GM15510 (cell line): ENCODE measurements around the gene C1QTNF8.

ENCODE experiments used
- POLR2A ChIP-seq: IDR thresholded peaks from 3 replicates; pipeline ENCODE4 v1.6.1; 2011; ENCODE audit warnings: borderline replicate concordance; ENCODE audit not compliant: insufficient read length; ENCODE audit errors: extremely low read depth

C1QTNF8 gene, protein sequence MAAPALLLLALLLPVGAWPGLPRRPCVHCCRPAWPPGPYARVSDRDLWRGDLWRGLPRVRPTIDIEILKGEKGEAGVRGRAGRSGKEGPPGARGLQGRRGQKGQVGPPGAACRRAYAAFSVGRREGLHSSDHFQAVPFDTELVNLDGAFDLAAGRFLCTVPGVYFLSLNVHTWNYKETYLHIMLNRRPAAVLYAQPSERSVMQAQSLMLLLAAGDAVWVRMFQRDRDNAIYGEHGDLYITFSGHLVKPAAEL

DNA sequence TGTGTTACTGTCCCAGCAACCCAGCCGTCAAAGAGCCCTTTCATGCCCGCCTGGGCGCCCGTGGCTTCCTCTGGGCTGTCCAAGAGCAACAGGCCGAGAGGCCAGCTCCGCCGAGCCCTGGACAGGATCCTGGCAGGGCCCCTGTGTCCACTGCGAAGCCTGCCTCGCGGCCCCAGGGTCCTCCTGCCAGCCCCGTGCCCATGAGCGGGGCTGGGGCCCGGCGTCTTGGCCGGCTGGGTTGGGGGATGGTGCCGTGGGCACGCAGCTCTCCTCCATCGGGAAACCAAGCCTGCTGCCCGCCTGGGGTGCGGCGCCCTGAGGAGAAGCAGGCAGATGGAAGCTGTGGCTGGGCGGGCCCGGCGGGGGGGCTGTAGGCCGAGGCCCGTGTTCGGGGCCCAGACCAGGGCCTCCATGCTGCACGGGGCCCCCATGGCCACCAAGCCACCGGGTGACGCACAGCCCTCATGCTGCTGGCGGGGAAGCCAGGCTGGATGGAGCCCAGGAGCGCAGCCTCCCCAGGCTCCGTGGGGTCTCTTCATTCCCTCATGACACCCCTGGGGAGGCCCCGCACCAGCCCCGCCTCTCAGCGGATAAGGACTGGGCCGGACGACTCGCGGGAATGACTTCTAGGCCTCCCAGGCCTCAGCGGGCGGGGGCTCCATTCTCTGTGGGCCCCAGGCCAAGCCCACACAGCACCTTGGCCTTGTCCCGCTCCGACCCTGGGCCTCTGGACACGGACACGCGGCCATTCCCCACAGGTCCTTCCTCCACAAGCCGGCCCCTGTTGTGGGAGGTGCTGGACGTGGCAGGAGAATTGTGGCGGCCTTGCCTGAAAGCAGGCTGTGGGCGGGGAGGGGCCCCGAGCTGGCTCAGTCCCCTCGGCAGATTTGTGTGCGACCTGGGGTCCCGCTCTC, at the start of gene C1QTNF8:
TSS of gene C1QTNF8 (minus strand) at position 76 of the 914 bp plus-strand sequence. CDS start 1,322 bp downstream, outside the sequence.
- TF ChIP-seq POLR2A = no peak

DNA sequence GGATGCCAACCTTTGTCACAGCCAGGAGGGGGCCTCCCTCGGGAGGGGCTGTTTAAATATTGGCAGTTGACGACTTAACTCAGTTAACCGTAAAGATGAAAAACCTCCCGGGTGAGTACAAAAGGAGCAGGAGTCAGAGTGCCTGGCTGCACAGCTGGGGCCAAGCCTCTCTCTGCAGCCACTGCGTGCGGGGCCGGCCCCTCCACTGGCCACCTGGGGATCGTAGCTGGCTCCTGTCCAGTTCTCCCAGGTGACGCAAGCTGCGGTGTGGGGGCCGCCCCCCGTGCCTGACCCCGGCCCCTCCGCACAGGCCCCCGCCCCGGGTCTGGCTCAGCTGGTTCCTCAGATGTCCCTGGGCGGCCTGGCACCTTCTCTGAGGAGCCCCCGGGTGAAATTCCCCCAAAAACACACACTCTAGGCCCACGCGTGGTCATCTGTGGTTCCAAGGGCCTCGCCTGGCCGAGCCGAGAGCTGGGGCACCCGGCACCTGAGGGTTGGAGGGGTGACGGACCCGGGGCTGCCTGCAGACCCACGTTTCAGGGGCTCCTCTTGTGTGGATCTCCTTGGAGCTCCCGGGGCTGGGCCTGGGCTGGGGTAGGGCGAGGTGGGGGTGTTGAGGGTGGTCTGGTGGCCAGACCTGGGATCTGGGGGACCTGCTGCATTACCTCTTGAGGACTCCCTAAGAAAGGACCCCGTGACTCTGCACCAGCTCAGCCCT, 49.5 kb upstream of the C1QTNF8 start:
- TF ChIP-seq POLR2A = no peak

DNA sequence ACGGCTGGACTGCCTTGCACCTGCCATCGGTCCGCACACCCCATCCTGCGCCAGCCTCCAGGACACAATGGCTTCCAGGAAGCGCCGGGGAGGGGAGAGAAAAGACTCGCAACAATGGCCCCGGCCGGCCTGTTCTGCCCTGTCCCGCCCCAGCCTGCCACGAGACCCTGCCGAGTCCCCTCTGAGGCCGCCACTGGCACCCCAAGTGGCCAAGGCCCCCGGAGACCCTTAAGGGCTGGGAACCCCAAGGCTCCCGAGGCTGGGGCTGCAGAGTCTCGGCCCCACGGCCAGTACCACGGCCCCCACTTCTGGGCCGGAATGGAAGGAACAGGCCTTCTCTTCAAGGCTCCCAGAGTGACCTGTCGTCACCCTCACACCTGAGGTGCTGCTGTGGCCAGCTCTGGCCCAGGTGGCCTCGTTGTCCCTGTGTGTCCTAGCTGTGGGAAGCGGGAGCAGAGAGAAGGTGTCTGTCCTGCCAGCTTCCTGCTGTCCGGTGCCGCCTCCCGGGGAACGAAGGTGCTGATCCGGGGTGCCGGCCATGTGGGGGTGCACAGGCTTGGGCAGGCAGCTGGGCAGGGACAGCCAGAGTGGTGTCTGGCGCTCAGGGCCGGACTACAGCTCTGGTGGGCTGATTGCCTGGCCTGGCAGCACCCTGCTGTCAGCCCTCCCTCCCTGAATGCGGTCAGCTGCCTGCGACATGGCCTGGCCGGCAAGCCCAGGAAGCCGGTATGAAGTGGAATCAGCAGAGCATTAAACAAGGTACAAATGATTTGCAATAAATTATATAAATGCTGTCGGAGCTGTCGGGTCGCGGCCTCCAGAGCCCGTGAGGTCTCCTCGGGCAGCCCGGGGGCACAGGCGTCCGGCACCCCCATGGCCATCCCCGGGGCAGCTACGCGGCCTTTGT, 48.7 kb upstream of the C1QTNF8 start:
- TF ChIP-seq POLR2A = no peak

DNA sequence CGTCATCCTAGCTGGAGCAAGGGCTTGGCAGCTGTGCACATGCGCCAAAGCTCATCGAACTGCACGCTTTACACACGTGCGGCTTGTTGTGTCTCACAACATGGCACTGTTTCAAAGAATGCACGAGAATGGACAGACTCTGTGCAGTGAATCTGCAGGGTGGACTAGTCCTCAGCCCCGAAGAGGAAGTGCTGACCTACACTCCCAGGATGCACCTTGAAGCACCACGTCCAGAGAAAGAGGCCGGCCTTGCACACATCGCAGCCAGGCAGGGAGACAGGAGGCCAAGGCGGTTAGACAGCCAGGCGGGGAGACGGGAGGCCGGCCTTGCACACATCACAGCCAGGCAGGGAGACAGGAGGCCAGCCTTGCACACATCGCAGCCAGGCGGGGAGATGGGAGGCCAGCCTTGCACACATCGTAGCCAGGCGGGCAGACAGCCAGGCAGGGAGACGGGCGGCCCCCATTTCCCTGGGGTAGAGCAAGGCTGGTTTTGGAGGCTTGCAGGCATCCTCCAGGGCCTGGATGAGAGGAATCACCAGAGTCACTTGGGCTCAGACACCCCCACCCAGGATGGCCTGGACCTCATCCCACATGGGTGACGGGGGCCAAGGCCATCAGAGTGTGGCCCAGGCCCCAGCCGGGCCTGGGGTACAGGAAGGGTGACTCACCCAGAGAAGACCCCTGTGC, 47.9 kb upstream of the C1QTNF8 start:
- no peak for TF ChIP-seq POLR2A

DNA sequence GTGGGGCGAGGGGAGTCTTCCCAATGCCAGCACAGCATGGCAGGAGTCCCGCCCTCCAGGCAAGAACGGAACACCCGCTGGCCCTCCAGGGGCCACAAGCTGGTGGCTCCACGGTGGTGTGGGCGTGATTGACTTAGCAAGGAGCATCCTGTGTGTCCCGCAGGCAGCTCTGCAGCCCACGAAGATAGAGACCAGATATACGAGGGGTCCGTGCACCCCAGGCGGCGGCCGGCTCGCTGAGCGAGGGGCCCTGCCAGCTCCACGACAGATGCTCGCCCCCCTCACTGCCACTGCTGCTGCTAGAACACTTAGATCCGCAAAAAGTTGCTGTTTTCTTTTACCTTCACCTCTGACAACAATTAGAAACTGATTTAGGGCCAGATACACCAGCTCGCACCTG, 46.9 kb upstream of the C1QTNF8 start:
- TF ChIP-seq POLR2A = no peak

DNA sequence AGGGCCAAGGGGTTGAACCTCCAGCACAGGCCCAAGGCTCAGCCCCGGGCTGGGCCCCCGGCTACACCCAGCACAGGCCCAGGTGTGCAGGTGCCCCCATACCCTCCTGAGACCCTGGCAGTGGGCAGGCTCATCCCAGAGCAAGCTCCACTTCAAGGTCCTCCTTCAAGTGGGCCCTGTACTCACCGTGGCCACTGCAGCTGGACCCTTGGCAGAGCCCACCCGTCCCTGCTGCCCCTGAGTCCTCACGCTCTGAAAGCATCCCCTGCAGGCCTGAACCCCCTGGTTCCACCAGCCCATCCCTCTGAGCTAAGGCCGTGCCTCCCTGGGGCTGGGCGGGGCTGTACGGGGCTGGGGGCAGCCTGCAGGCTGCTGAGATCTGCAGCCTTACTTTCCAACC, 45.7 kb upstream of the C1QTNF8 start:
- no peak for TF ChIP-seq POLR2A

DNA sequence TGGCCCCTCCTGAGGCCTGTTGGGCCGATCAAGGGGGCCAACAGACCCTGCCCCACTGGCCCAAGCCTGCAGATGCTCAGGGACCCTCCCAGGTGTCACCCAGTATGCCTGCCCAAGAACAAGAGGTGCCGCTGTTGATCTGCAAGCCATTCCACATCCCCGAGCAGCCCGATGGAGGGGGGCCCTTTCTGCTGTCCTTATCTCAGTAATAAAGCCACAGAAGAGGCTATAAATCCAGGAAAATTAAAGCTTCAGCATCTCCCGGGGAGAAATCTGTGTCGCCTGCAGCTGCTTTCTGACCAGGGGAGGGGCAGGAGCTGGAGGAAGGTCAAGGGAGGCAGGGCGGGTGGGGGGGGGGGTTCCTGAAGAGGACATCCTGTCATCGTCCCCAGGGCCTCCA, 45.1 kb upstream of the C1QTNF8 start:
- no peak for TF ChIP-seq POLR2A

DNA sequence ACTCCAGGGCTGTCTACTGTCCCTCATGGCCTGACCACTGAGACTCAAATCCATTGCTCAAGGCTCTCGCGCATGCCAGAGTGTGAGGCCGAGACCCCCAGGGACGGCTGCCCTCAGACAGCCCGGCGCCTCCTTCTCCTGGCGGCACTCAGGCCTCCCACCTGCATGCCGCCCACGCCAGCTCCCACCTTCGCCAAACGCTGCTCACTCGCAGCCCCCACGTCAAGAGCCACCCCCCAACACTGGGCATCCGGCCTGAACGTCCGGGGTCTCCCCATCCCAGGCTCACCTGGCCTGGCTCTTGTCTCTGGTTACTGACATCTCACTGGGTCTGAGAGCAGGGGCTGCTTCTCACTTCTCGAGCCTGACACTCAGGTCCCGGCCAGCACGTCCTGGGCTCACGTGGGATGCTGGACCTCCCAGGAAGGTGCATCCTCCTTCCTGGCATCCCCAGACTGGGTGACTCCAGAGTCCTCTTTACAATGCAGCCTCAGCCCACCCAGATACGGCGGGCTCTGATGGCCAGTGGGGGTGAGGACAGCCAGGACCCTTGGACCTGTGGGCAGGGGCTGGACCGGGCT, 44.6 kb upstream of the C1QTNF8 start:
- TF ChIP-seq POLR2A = no peak

DNA sequence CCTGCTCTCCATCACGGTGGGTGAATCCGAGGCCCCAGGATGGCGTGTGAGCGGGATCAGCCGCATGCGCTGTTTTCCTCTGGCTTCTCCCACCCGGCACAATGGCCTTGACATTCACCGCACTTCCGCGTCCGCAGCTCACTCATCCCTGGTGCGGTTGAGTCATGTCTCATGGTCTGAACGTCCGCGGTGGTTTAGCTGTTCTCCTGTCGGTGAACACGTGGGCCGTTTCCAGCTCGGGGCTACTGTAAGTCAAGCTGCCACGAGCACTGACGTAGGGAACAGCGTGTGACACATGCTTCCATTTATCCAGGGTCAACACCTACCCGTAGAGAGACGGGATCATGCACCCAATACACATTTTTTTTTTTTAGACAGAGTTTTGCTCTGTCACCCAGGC, 41.6 kb upstream of the C1QTNF8 start:
- TF ChIP-seq POLR2A = no peak

DNA sequence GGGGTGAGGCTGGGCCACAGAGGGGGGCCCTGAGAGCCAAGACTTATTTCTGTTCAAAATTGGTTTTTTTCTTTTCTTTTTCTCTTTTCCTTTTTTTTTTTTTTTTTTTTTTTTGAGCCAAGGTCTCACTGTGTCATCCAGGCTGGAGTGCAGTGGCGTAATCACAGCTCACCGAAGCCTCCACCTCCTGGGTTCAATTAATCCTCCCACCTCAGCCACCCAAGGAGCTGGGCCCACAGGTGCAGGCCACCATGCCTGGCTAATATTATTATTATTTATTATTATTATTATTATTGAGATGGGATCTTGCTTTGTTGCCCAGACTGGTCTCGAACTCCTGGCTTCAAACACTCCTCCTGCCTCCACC, 39.4 kb upstream of the C1QTNF8 start:
- no peak for TF ChIP-seq POLR2A

DNA sequence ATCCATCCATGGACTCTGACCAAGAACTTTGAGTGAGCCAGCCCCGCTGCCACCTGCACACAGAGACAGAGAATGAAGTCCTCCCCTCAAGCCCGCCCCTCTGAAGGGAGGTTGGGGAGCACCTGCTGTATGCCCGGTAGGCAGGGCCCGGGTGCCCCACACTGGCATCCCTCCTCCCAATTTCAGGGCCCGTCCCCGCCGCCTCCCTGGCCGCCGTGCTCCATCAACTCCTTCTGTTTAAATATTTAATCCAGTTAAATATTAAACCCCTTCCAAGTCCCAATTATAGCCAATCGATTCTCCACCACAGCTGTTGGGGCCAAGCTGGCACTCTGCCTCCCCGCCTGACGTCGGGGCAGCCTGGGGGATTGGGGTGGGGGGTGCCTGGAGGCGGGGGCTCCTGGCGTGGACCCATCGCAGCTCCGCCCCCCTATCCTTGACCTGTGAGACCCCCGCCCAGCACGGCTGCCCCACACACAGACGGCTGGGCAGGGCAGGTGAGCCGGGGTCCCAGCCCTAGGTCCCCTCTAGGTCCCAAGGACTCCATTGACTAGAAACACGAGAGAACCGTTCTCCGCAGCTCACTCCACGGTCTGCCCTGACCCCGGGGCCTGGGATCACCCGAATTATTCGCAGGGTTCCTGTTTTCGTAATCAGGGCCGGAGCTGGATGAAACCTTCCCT, 38.9 kb upstream of the C1QTNF8 start:
- TF ChIP-seq POLR2A = no peak

DNA sequence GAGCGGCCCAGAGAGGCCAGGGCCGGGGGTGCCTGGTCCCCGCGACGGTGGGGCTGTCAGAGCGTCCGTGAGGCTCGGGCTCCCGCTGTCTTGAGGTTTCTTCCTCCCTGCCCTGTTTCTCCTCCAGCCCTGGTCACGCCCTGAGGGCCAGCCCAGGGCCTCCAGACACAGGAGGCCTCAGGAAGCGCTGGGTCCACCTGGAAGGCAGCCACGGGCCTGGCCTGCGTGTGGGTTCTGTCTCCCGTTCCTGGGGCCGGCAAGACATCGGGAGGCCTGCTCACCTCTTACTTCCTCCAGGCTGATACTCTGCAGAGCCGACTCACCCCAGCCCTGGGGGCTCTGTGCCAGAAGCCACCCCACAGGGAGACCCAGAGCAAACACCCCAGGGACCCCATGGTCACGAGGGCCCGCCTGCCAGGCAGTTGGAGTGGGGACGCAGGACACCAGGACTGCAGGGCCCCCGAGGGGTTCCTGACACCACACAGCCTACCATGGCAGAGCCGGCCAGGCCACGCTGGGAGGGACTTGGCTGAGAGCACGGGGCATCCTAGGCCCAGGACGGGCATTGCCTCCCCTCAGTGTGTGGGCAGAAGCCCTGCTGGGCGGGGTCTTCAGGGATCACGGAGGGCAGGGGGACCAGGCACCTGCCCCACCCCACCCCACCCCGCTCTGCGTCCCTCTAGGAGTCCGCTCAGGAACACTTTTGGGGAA, 37.9 kb upstream of the C1QTNF8 start:
- no peak for TF ChIP-seq POLR2A
